ENCODE results near the gene ELMOD3. TPM values are rescaled to one million over a fixed set of nuclear protein-coding genes. Genes with fewer than 3 reads are reported as not detected.
A peak's percentile ranks its signal among the peaks of the same experiment; 100 is the strongest.

ELMOD3 gene
- polyA plus RNA-seq, 1 donor (not counting 4 experiments of a cell fraction or from before 2014, with no cell fraction given) = 20.1 TPM

DNA sequence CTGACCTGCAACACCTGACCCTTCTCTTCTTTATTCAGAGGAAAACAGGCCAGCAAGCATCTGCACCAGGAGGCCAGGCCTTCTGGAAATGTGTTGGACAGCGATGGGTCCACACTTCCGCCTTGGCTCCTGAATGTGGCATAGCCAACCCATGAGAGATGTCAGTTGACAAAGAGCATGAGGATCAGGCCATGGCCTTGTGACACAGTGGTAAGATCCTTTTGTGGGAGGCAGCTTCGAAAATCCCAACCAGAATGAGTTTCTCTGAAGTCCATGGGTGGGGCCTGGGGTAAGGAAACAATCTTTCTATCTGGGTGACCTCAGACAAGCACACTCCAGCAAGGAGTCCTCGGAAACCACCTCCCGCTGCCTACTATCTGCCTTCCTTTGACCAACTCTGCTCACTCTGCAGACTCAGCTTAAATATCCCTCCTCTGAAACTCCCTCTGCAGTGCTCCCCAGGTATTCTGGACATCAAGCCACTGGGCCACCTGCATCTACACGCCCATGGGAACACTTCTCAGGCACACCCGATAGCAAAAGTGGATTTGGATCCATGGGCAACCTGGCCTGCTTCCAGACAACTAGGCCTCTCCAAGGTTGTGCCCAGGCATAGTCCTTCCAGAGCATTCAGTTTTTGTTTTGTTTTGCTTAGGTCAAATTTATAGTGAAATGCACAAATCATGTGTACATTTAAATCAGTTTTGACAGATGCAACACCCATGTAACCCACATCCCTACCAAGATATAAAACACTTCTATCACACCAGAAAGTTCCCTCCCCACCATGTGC, 60.4 kb downstream of the ELMOD3 start:
- peaks cover 47% of the 10 kb centered on the region for H3K4me1 ChIP-seq (ENCODE audit: control insufficient read depth, extremely low read depth, insufficient read depth, low read length)
- H4K20me1 ChIP-seq (ENCODE audit: control insufficient read depth, extremely low read depth, insufficient read depth, low read length) = no peaks in the 10 kb centered on the region
- no peak overlapping the region for H2AFZ ChIP-seq (ENCODE audit: control insufficient read depth, low read length)
- no peaks in the 10 kb centered on the region for H3K36me3 ChIP-seq (ENCODE audit: control insufficient read depth in 2 of 2, extremely low read depth in 1 of 2, insufficient read depth in 2 of 2, low read length in 2 of 2)
- no peak overlapping the region for H3K27ac ChIP-seq (ENCODE audit: control insufficient read depth, insufficient read depth, low read length)
- dilution Hi-C loops (cut with MboI; ENCODE audit: extremely low pct_ligation_motif_present, low sequenced_read_pairs) = no loop called here
- no peak for TF ChIP-seq EZH2 (IDR thresholded peaks at IDR 0.05; ENCODE audit: low read length)
- H3K79me2 ChIP-seq (ENCODE audit: control insufficient read depth, insufficient read depth, low read length) = peaks cover 30% of the 10 kb centered on the region
- FAIRE-seq = no peak
- H3K9me1 ChIP-seq (ENCODE audit: control insufficient read depth, extremely low read depth, insufficient read depth, low read length) = no peaks in the 10 kb centered on the region
- H3K9ac ChIP-seq (ENCODE audit: control insufficient read depth, extremely low read depth, insufficient read depth, low read length) = no peak overlapping the region
- H3K4me3 ChIP-seq (ENCODE audit: control insufficient read depth in 2 of 3, extremely low read depth in 1 of 3, insufficient read depth in 2 of 3, low read depth in 1 of 3, low read length in 3 of 3) = no peak overlapping the region
- DNase-seq (ENCODE audit: low read depth, low spot score) = no peak
- H3K9me3 ChIP-seq (ENCODE audit: control insufficient read depth, low read depth, low read length) = no peaks in the 10 kb centered on the region
- H3K27me3 ChIP-seq (ENCODE audit: control insufficient read depth, extremely low read depth, insufficient read depth, low read length) = no peaks in the 10 kb centered on the region
- peak overlapping the region; percentile 98 for H3K4me2 ChIP-seq (ENCODE audit: control insufficient read depth, extremely low read depth, insufficient read depth, low read depth, low read length)

DNA sequence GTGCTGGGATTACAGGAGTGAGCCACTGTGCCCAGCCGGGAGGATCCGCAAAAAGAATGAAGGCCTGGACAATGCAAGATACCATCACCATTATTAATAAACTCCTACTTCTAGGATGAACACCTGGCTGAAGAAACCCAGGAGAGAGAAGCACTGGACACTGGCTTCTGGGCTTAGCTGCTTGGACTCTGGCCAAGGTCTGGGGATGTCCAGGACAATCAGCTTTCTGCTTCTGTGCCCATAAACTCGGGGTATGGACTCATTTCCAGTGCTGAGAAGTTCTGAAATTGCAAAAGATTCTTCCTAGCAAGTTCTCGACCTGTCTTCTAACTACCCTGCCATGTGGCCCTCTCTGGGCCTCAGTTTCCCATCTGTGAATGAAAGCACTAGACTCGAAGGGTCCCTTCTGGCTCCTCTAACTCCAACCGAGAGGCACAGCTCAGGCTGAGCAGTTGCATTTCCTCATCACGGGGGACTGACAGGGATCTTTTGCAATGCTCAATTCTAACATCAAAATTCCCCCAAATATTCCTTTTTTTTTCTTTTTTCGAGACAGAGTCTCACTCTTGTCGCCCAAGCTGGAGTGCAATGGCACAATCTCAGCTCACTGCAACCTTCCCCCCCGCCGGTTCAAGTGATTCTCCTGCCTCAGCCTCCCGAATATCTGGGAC, 61.5 kb downstream of the ELMOD3 start:
- dilution Hi-C loops (cut with MboI; ENCODE audit: extremely low pct_ligation_motif_present, low sequenced_read_pairs) = no loop called here
- Histone ChIP-seq H3K4me3 (ENCODE audit: control insufficient read depth in 2 of 3, extremely low read depth in 1 of 3, insufficient read depth in 2 of 3, low read depth in 1 of 3, low read length in 3 of 3) (no peak overlapping the region), H3K27ac (ENCODE audit: control insufficient read depth, insufficient read depth, low read length) (no peak overlapping the region), H3K36me3 (ENCODE audit: control insufficient read depth in 2 of 2, extremely low read depth in 1 of 2, insufficient read depth in 2 of 2, low read length in 2 of 2) (no peaks in the 10 kb centered on the region), H3K9me1 (ENCODE audit: control insufficient read depth, extremely low read depth, insufficient read depth, low read length) (no peaks in the 10 kb centered on the region), H4K20me1 (ENCODE audit: control insufficient read depth, extremely low read depth, insufficient read depth, low read length) (no peaks in the 10 kb centered on the region), H3K9me3 (ENCODE audit: control insufficient read depth, low read depth, low read length) (no peaks in the 10 kb centered on the region), H2AFZ (ENCODE audit: control insufficient read depth, low read length) (no peak overlapping the region), H3K4me1 (ENCODE audit: control insufficient read depth, extremely low read depth, insufficient read depth, low read length) (peaks cover 47% of the 10 kb centered on the region), H3K9ac (ENCODE audit: control insufficient read depth, extremely low read depth, insufficient read depth, low read length) (no peak overlapping the region), H3K27me3 (ENCODE audit: control insufficient read depth, extremely low read depth, insufficient read depth, low read length) (no peaks in the 10 kb centered on the region), H3K79me2 (ENCODE audit: control insufficient read depth, insufficient read depth, low read length) (peaks cover 22% of the 10 kb centered on the region), H3K4me2 (ENCODE audit: control insufficient read depth, extremely low read depth, insufficient read depth, low read depth, low read length) (no peak overlapping the region)
- DNase-seq (ENCODE audit: low read depth, low spot score) (no peak), FAIRE-seq (no peak)
- TF ChIP-seq EZH2 (IDR thresholded peaks at IDR 0.05; ENCODE audit: low read length) = no peak
- TF ChIP-seq, protein P1, sequence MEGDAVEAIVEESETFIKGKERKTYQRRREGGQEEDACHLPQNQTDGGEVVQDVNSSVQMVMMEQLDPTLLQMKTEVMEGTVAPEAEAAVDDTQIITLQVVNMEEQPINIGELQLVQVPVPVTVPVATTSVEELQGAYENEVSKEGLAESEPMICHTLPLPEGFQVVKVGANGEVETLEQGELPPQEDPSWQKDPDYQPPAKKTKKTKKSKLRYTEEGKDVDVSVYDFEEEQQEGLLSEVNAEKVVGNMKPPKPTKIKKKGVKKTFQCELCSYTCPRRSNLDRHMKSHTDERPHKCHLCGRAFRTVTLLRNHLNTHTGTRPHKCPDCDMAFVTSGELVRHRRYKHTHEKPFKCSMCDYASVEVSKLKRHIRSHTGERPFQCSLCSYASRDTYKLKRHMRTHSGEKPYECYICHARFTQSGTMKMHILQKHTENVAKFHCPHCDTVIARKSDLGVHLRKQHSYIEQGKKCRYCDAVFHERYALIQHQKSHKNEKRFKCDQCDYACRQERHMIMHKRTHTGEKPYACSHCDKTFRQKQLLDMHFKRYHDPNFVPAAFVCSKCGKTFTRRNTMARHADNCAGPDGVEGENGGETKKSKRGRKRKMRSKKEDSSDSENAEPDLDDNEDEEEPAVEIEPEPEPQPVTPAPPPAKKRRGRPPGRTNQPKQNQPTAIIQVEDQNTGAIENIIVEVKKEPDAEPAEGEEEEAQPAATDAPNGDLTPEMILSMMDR (optimal IDR thresholded peaks at IDR 0.05 in 1 of 3, IDR thresholded peaks at IDR 0.05 in 1 of 3, conservative IDR thresholded peaks at IDR 0.05 in 1 of 3; ENCODE audit: extremely low read depth in 1 of 3, insufficient read depth in 2 of 3, low read length in 3 of 3) = no peak

All from keratinocyte (primary cell).